ENCODE results near the gene AGPAT1. TPM values are rescaled to one million over a fixed set of nuclear protein-coding genes. Genes with fewer than 3 reads are reported as not detected.

The AGPAT1 gene, protein sequence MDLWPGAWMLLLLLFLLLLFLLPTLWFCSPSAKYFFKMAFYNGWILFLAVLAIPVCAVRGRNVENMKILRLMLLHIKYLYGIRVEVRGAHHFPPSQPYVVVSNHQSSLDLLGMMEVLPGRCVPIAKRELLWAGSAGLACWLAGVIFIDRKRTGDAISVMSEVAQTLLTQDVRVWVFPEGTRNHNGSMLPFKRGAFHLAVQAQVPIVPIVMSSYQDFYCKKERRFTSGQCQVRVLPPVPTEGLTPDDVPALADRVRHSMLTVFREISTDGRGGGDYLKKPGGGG
- total RNA-seq, result 10 to 100 TPM in 4 of 5 donors, 1 to 10 TPM in 1; 7.3 to 52.6 (median 33.5) TPM
- polyA plus RNA-seq, result 10 to 100 TPM; 31.3 to 41.9 (median 36.2) TPM
- long read RNA-seq, donor 1, transcript AGPAT1-203 (7 exons, 2,234 nt), result major isoform, 9 of 10 reads
- long read RNA-seq, donor 1, partial matches to known transcripts, result 0 of 10 reads
- long read RNA-seq, donor 1, other reads (novel, unspliced or antisense), result 0 of 10 reads
- long read RNA-seq, donor 2, transcript AGPAT1-203 (7 exons, 2,234 nt), result major isoform, 7 of 10 reads
- long read RNA-seq, donor 2, partial matches to known transcripts, result 0 of 10 reads
- long read RNA-seq, donor 2, other reads (novel, unspliced or antisense), result 0 of 10 reads
- long read RNA-seq, donor 3, transcript AGPAT1-203 (7 exons, 2,234 nt), result major isoform, 5 of 5 reads
- long read RNA-seq, donor 3, partial matches to known transcripts, result 0 of 5 reads
- long read RNA-seq, donor 3, other reads (novel, unspliced or antisense), result 0 of 5 reads
- long read RNA-seq, donor 4, partial matches to known transcripts, result 0 of 3 reads
- long read RNA-seq, donor 4, other reads (novel, unspliced or antisense), result 0 of 3 reads
- long read RNA-seq, donor 5, transcript AGPAT1-203 (7 exons, 2,234 nt), result major isoform, 20 of 20 reads
- long read RNA-seq, donor 5, partial matches to known transcripts, result 0 of 20 reads
- long read RNA-seq, donor 5, other reads (novel, unspliced or antisense), result 0 of 20 reads
- long read RNA-seq, donor 6, transcript AGPAT1-203 (7 exons, 2,234 nt), result major isoform, 19 of 316 reads
- long read RNA-seq, donor 6, partial matches to known transcripts, result 164 of 316 reads
- long read RNA-seq, donor 6, other reads (novel, unspliced or antisense), result 128 of 316 reads
- long read RNA-seq, donor 7, transcript AGPAT1-203 (7 exons, 2,234 nt), result major isoform, 18 of 26 reads
- long read RNA-seq, donor 7, partial matches to known transcripts, result 5 of 26 reads
- long read RNA-seq, donor 7, other reads (novel, unspliced or antisense), result 0 of 26 reads
- long read RNA-seq, donor 8, transcript AGPAT1-203 (7 exons, 2,234 nt), result major isoform, 17 of 19 reads
- long read RNA-seq, donor 8, partial matches to known transcripts, result 0 of 19 reads
- long read RNA-seq, donor 8, other reads (novel, unspliced or antisense), result 0 of 19 reads
- long read RNA-seq, donor 9, transcript AGPAT1-203 (7 exons, 2,234 nt), result major isoform, 11 of 11 reads
- long read RNA-seq, donor 9, partial matches to known transcripts, result 0 of 11 reads
- long read RNA-seq, donor 9, other reads (novel, unspliced or antisense), result 0 of 11 reads
- long read RNA-seq, donor 10, transcript AGPAT1-203 (7 exons, 2,234 nt), result major isoform, 7 of 8 reads
- long read RNA-seq, donor 10, partial matches to known transcripts, result 0 of 8 reads
- long read RNA-seq, donor 10, other reads (novel, unspliced or antisense), result 0 of 8 reads

DNA sequence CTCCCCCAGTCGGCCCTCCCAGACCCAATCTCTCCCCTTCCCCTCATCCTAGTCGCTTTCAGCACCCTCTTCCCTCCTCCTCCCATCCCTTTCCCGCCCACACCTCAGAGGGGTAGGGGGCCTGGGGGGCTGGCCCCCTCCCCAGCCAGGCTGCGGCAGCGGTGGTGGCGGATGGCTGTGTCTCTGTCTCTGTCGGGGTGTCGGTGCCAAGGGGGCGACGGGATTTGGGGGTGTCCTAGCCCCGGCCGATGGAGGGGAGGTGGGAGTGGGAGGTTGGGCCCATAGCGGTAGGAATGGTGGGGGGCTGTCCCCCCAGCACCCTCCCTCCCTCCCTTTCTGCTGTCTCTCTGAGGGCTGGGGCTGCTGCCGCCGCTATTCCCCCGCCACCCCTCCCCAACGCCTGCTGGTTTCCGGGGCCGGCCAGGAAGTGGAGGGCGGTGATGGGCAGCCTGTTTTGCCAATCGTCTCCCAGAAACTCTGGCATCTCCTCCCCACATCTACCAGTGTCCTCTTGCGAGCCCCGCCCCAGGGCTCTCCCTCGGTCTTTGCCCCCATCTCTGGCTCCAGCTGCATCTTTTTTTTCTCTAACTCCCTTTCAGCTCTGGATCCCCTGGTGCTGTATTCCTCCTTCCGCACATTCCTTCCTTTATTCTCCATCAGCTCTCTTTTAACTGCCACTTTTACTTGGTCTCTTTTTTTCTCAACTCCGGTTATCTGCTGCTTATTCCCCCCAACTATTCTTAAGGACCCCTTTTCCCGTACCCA is at the start of gene AGPAT1:
TSS of gene AGPAT1 (minus strand) at position 374 of the 765 bp plus-strand sequence. CDS start 4,588 bp downstream, outside the sequence.
- TF ChIP-seq, protein P1, sequence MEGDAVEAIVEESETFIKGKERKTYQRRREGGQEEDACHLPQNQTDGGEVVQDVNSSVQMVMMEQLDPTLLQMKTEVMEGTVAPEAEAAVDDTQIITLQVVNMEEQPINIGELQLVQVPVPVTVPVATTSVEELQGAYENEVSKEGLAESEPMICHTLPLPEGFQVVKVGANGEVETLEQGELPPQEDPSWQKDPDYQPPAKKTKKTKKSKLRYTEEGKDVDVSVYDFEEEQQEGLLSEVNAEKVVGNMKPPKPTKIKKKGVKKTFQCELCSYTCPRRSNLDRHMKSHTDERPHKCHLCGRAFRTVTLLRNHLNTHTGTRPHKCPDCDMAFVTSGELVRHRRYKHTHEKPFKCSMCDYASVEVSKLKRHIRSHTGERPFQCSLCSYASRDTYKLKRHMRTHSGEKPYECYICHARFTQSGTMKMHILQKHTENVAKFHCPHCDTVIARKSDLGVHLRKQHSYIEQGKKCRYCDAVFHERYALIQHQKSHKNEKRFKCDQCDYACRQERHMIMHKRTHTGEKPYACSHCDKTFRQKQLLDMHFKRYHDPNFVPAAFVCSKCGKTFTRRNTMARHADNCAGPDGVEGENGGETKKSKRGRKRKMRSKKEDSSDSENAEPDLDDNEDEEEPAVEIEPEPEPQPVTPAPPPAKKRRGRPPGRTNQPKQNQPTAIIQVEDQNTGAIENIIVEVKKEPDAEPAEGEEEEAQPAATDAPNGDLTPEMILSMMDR (IDR thresholded peaks at IDR 0.05), result no peak
- TF ChIP-seq POLR2AphosphoS5 (IDR thresholded peaks at IDR 0.05), result peak; percentile 46 to 76 (median 47)
- peak in 1 of 4 donors; percentile 27 for TF ChIP-seq POLR2A (IDR thresholded peaks at IDR 0.05)
- intact Hi-C loops (cut with DNase I; ENCODE audit: low total_unique reads), result no loop called here
- Histone ChIP-seq H3K9me3 (no peaks in the 10 kb centered on the region), H3K36me3 (peaks cover 15 to 18% (median 17%) of the 10 kb centered on the region in 4 donors), H3K4me1 (peaks cover 47 to 74% (median 59%) of the 10 kb centered on the region in 4 donors), H3K27ac (peak within 1 kb of the TSS; percentile 91 to 100 (median 92)), H3K4me3 (peak within 1 kb of the TSS; percentile 86 to 98 (median 88)), H3K27me3 (no peaks in the 10 kb centered on the region)
- DNase-seq, result peak; percentile 98 to 99
- WGBS, 5 donors, result 0 to 1% (median 0%) methylated on average over 24 to 27 of the region's 27 CpGs

DNA sequence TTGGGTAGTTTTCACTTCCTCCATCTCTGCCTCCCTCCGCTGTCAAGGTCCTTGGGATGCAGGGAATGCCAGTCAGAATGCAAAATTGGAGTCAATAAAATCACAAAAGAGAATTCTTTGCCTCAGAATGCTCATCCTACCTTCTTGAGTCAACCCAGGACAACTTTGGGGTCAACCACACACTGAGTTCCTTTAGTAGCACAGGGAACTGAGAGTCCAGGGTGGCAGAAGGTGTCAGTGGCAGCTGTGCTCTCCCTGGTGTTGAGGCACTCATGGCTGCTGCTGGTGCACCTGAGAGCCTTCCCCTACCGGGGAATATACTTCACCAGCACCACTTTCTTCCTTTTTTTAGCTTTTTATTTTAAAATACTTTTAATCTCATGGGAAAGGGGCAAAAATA is 48.8 kb upstream of the AGPAT1 start:
- Histone ChIP-seq H3K9me3 (no peaks in the 10 kb centered on the region), H3K4me1 (no peaks in the 10 kb centered on the region), H3K27ac (no peak overlapping the region), H3K36me3 (no peaks in the 10 kb centered on the region), H3K4me3 (no peak overlapping the region), H3K27me3 (peaks cover 0 to 19% (median 0%) of the 10 kb centered on the region in 3 donors)
- intact Hi-C loops (cut with DNase I; ENCODE audit: low total_unique reads), result no loop called here
- TF ChIP-seq EP300 (IDR thresholded peaks at IDR 0.05), result no peak
- no peak for DNase-seq
- 63 to 82% (median 78%) methylated on average over 2 of the region's 2 CpGs for WGBS, 5 donors

DNA sequence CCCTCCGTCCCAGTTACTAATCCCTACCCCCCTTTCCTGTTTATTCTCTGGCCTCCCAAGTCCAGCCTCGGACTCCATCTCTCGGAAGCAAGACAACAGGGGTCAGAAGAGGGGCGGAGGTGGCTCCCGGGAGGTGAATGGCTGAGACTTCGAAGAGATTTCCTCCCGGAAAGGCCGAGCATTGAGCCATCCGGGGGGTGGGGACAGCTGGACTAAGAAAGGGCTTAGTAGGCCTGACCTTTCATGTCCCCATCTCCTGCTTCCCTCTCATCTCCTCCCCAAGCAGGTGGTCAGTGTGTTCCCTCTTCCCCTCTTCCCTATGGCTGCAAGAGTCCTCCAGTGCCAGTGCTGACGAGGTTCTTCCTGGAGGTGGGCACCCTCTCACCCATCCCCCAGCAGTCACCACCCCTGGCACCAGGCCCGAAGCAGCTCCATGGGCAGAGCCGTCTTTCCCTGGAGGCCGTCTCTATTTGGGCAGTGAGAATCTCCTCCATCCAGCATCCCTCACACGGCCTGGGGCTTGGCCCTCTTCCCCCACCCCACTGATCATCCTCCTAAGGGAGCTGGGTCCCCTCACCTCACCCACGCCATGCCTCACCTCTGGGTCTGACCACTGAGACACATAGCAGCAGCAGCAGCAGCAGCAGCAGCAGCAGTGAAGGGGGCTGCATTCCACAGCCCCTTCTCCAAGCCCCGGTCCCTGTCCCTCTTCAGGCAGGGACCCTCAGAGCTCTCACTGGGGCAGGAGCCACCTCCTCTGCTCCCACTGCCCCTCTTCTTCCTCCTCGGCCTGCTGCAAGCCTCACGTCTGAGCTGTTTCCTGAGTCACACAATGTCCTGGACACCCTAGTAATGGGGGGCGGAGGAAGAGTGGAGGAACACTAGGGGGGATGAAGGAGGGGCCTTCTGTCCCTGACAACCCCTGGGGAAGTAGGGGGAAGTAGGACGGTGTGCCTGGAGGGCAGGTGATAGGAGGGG is 47.7 kb upstream of the AGPAT1 start, which contains the start of gene NOTCH4:
TSS of gene NOTCH4 (minus strand) at position 810 of the 978 bp plus-strand sequence. CDS start at position 671, 139 bp downstream.
- WGBS, 5 donors, result 47 to 59% (median 52%) methylated on average over 20 of the region's 20 CpGs
- H3K27ac ChIP-seq, result peak within 1 kb of the TSS in 3 of 5 donors; percentile 28 to 51 (median 39)
- intact Hi-C loops (cut with DNase I; ENCODE audit: low total_unique reads), result no loop called here
- no peaks in the 10 kb centered on the region for H3K36me3 ChIP-seq
- no peak for DNase-seq
- TF ChIP-seq POLR2AphosphoS5 (IDR thresholded peaks at IDR 0.05), result peak in 2 of 3 donors; percentile 28 to 54
- TF ChIP-seq, protein P1 (IDR thresholded peaks at IDR 0.05), result no peak
- H3K27me3 ChIP-seq, result peaks cover 0 to 19% (median 0%) of the 10 kb centered on the region in 3 donors
- H3K9me3 ChIP-seq, result no peaks in the 10 kb centered on the region
- H3K4me1 ChIP-seq, result no peaks in the 10 kb centered on the region
- peak within 1 kb of the TSS in 2 of 4 donors; percentile 1 to 16 for H3K4me3 ChIP-seq

All from stomach (tissue), 19 donors.